Liver (tissue), 9 donors: ENCODE results near the gene PRRX1. TPM values are rescaled to one million over a fixed set of nuclear protein-coding genes. Genes with fewer than 3 reads are reported as not detected.

ENCODE experiments used
- DNase-seq: peaks from one replicate; pipeline ENCODE4 v3.0.0-alpha.2; 2017; ENCODE audit warnings: low spot score
- H3K27ac ChIP-seq, 2 donors: one replicate each; pipeline ENCODE4 v1.7.0; 2013; ENCODE audit warnings: inconsistent platforms in 2 of 2, low read length in 2 of 2, control low read depth in 1 of 2, low read depth in 1 of 2, mild to moderate bottlenecking in 1 of 2
- H3K27me3 ChIP-seq, 4 donors: one replicate each; pipeline versions ENCODE4 v1.6.1 to v1.7.0; 2013; ENCODE audit warnings: low read length in 3 of 4, inconsistent platforms in 1 of 4, mild to moderate bottlenecking in 1 of 4, moderate library complexity in 1 of 4; ENCODE audit not compliant: control insufficient read depth in 4 of 4, insufficient read depth in 4 of 4
- H3K36me3 ChIP-seq, 4 donors: one replicate each; pipeline versions ENCODE4 v1.6.1 to v1.7.0; 2013; ENCODE audit warnings: low read length in 3 of 4, mild to moderate bottlenecking in 3 of 4, low read depth in 1 of 4, moderate library complexity in 1 of 4; ENCODE audit not compliant: control insufficient read depth in 4 of 4, insufficient read depth in 3 of 4
- H3K4me1 ChIP-seq, 4 donors: one replicate each; pipeline versions ENCODE4 v1.6.1 to v1.7.0; 2013; ENCODE audit warnings: low read length in 3 of 4, mild to moderate bottlenecking in 3 of 4, moderate library complexity in 1 of 4; ENCODE audit not compliant: control insufficient read depth in 4 of 4, insufficient read depth in 4 of 4
- H3K4me3 ChIP-seq, 3 donors: one replicate each; pipeline versions ENCODE4 v1.6.1 to v1.7.0; 2013; ENCODE audit warnings: low read length in 3 of 3, control low read depth in 1 of 3, low read depth in 1 of 3, mild to moderate bottlenecking in 1 of 3
- H3K9ac ChIP-seq, 2 donors: one replicate each; pipeline ENCODE4 v1.7.0; 2013; ENCODE audit warnings: low read length in 2 of 2, mild to moderate bottlenecking in 2 of 2, moderate library complexity in 2 of 2, control low read depth in 1 of 2, low read depth in 1 of 2
- H3K9me3 ChIP-seq, 4 donors: one replicate each; pipeline versions ENCODE4 v1.6.1 to v1.7.0; 2013; ENCODE audit warnings: low read length in 3 of 4; ENCODE audit not compliant: control insufficient read depth in 4 of 4
- EGR1 ChIP-seq, 2 donors: IDR thresholded peaks; 2 replicates each; pipeline ENCODE4 v1.6.1; 2016 to 2018; ENCODE audit warnings: antibody characterized with exemption in 2 of 2, low read depth in 2 of 2
- FOXA1 ChIP-seq: IDR thresholded peaks from 2 replicates; pipeline ENCODE4 v1.6.1; 2016; ENCODE audit warnings: antibody characterized with exemption
- FOXA2 ChIP-seq: IDR thresholded peaks from 2 replicates; pipeline ENCODE4 v1.6.1; 2016; ENCODE audit warnings: antibody characterized with exemption
- GABPA ChIP-seq, 2 donors: IDR thresholded peaks in 1 of 2; conservative IDR thresholded peaks in 1 of 2; 2 replicates each; pipeline ENCODE4 v1.6.1; 2016; ENCODE audit warnings: antibody characterized with exemption in 2 of 2, mild to moderate bottlenecking in 1 of 2, moderate library complexity in 1 of 2
- HNF4A ChIP-seq, 2 donors: conservative IDR thresholded peaks; 2 replicates each; pipeline ENCODE4 v1.6.1; 2016; ENCODE audit warnings: antibody characterized with exemption in 2 of 2, mild to moderate bottlenecking in 2 of 2
- HNF4G ChIP-seq: IDR thresholded peaks from 2 replicates; pipeline ENCODE4 v1.6.1; 2016; ENCODE audit warnings: antibody characterized with exemption
- JUND ChIP-seq, 2 donors: IDR thresholded peaks; 2 replicates each; pipeline ENCODE4 v1.6.1; 2016; ENCODE audit warnings: antibody characterized with exemption in 2 of 2
- NR2F2 ChIP-seq: IDR thresholded peaks from 2 replicates; pipeline ENCODE4 v1.6.1; 2016; ENCODE audit warnings: antibody characterized with exemption
- RAD21 ChIP-seq, 2 donors: IDR thresholded peaks; 2 replicates each; pipeline ENCODE4 v1.6.1; 2016; ENCODE audit warnings: antibody characterized with exemption in 2 of 2, mild to moderate bottlenecking in 2 of 2
- RXRA ChIP-seq, 2 donors: IDR thresholded peaks; 2 replicates each; pipeline ENCODE4 v1.6.1; 2017 to 2018; ENCODE audit warnings: antibody characterized with exemption in 2 of 2, mild to moderate bottlenecking in 1 of 2
- SP1 ChIP-seq: IDR thresholded peaks from 2 replicates; pipeline ENCODE4 v1.6.1; 2018; ENCODE audit warnings: antibody characterized with exemption, mild to moderate bottlenecking
- TAF1 ChIP-seq: conservative IDR thresholded peaks from 2 replicates; pipeline ENCODE4 v1.6.1; 2016; ENCODE audit warnings: antibody characterized with exemption, mild to moderate bottlenecking
- YY1 ChIP-seq: IDR thresholded peaks from 2 replicates; pipeline ENCODE4 v1.6.1; 2016; ENCODE audit warnings: antibody characterized with exemption, mild to moderate bottlenecking
- WGBS: extraction: QIAGEN DNeasy Blood & Tissue Kit; methylation state at CpG from one replicate; pipeline ENCODE4 v1.1.7; 2013; 5-methylcytosine and 5-hydroxymethylcytosine counted together
- polyA plus RNA-seq, 2 donors: library from polyadenylated mRNA; stranded (reverse) in 1 of 2; unstranded in 1 of 2; fragments of 200-250 nt in 1 of 2; fragments of >200 nt in 1 of 2; fragmentation: Nextera tagmentation in 1 of 2; extraction: Ambion mirVana in 1 of 2; gene quantifications; one replicate each; pipeline versions ENCODE4 v1.2.1 to v1.2.3, GENCODE V29; 2013 to 2015
- total RNA-seq, 2 donors: library from RNA; depleted of rRNA; stranded (reverse); fragments of >200 nt; gene quantifications; one replicate each; pipeline ENCODE4 v1.2.3, GENCODE V29; 2014
- TF ChIP-seq, protein P1 (sequence below): IDR thresholded peaks from 2 replicates; pipeline ENCODE4 v1.6.1; 2016; ENCODE audit warnings: antibody characterized with exemption
- TF ChIP-seq, protein P2 (sequence below): IDR thresholded peaks from 2 replicates; pipeline ENCODE4 v1.6.1; 2016; ENCODE audit warnings: antibody characterized with exemption, mild to moderate bottlenecking
- TF ChIP-seq, protein P3 (sequence below): IDR thresholded peaks from 2 replicates; pipeline ENCODE4 v1.6.1; 2016; ENCODE audit warnings: antibody characterized with exemption
- TF ChIP-seq, protein P4 (sequence below): IDR thresholded peaks from 2 replicates; pipeline ENCODE4 v1.6.1; 2016; ENCODE audit warnings: antibody characterized with exemption
- TF ChIP-seq, protein P5 (sequence below): fragments of 150-350 bp; IDR thresholded peaks from 2 replicates; pipeline ENCODE4 v1.5.1; 2017; ENCODE audit warnings: improper control_type of control experiment, low read depth, low read length; ENCODE audit not compliant: missing input control
- donor health status: healthy.
- donor health status: healthy.
- donor health status: healthy.
- donor health status: healthy.
- donor health status: healthy.

PRRX1 gene
- total and polyA plus RNA-seq, 4 donors, result under 0.01 to 0.37 (median 0.25) TPM; not detected in 1

DNA sequence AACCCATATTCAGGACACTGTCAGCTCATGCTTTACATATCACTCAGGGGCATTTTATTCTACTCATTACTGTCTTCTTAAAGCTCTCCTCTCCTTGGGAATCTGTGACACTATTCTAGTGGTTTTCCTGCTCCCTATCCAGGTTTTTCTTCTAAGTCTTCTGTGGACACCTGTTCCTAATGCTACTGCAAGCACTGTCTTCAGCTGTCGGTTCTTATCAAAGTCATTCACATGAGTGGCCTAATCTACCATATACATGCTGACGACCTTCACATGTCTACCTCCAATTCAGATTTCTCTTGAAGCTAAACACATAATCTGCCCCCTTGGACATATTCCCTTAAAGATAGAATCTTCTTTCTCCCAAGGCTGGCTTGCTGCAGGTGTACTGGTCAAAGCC, 39.8 kb upstream of the PRRX1 start:
- TF ChIP-seq, protein P1, sequence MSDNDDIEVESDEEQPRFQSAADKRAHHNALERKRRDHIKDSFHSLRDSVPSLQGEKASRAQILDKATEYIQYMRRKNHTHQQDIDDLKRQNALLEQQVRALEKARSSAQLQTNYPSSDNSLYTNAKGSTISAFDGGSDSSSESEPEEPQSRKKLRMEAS, result no peak
- TF ChIP-seq RAD21 (IDR thresholded peaks at IDR 0.05), result no peak
- TF ChIP-seq FOXA1, result no peak
- TF ChIP-seq, protein P2, sequence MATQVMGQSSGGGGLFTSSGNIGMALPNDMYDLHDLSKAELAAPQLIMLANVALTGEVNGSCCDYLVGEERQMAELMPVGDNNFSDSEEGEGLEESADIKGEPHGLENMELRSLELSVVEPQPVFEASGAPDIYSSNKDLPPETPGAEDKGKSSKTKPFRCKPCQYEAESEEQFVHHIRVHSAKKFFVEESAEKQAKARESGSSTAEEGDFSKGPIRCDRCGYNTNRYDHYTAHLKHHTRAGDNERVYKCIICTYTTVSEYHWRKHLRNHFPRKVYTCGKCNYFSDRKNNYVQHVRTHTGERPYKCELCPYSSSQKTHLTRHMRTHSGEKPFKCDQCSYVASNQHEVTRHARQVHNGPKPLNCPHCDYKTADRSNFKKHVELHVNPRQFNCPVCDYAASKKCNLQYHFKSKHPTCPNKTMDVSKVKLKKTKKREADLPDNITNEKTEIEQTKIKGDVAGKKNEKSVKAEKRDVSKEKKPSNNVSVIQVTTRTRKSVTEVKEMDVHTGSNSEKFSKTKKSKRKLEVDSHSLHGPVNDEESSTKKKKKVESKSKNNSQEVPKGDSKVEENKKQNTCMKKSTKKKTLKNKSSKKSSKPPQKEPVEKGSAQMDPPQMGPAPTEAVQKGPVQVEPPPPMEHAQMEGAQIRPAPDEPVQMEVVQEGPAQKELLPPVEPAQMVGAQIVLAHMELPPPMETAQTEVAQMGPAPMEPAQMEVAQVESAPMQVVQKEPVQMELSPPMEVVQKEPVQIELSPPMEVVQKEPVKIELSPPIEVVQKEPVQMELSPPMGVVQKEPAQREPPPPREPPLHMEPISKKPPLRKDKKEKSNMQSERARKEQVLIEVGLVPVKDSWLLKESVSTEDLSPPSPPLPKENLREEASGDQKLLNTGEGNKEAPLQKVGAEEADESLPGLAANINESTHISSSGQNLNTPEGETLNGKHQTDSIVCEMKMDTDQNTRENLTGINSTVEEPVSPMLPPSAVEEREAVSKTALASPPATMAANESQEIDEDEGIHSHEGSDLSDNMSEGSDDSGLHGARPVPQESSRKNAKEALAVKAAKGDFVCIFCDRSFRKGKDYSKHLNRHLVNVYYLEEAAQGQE, result no peak
- no peak for TF ChIP-seq RXRA (IDR thresholded peaks at IDR 0.05)
- TF ChIP-seq JUND (IDR thresholded peaks at IDR 0.05), result no peak
- TF ChIP-seq FOXA2, result no peak
- TF ChIP-seq HNF4A (conservative IDR thresholded peaks at IDR 0.05), result no peak
- no peak for TF ChIP-seq EGR1 (IDR thresholded peaks at IDR 0.05; ENCODE audit: low read depth in 2 of 2)
- TF ChIP-seq YY1, result no peak
- TF ChIP-seq TAF1, result no peak
- no peak for TF ChIP-seq NR2F2
- no peak for TF ChIP-seq SP1
- TF ChIP-seq, protein P3, sequence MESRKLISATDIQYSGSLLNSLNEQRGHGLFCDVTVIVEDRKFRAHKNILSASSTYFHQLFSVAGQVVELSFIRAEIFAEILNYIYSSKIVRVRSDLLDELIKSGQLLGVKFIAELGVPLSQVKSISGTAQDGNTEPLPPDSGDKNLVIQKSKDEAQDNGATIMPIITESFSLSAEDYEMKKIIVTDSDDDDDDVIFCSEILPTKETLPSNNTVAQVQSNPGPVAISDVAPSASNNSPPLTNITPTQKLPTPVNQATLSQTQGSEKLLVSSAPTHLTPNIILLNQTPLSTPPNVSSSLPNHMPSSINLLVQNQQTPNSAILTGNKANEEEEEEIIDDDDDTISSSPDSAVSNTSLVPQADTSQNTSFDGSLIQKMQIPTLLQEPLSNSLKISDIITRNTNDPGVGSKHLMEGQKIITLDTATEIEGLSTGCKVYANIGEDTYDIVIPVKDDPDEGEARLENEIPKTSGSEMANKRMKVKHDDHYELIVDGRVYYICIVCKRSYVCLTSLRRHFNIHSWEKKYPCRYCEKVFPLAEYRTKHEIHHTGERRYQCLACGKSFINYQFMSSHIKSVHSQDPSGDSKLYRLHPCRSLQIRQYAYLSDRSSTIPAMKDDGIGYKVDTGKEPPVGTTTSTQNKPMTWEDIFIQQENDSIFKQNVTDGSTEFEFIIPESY, result no peak
- TF ChIP-seq, protein P4, sequence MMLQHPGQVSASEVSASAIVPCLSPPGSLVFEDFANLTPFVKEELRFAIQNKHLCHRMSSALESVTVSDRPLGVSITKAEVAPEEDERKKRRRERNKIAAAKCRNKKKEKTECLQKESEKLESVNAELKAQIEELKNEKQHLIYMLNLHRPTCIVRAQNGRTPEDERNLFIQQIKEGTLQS, result no peak
- Histone ChIP-seq H3K36me3 (no peaks in the 10 kb centered on the region), H3K27me3 (no peaks in the 10 kb centered on the region), H3K9ac (no peak overlapping the region), H3K4me1 (no peaks in the 10 kb centered on the region), H3K27ac (no peak overlapping the region), H3K9me3 (peaks cover 0 to 2% (median 0%) of the 10 kb centered on the region in 4 donors), H3K4me3 (no peak overlapping the region)
- no peak for DNase-seq
- WGBS, result 78% methylated on average over 2 of the region's 2 CpGs

DNA sequence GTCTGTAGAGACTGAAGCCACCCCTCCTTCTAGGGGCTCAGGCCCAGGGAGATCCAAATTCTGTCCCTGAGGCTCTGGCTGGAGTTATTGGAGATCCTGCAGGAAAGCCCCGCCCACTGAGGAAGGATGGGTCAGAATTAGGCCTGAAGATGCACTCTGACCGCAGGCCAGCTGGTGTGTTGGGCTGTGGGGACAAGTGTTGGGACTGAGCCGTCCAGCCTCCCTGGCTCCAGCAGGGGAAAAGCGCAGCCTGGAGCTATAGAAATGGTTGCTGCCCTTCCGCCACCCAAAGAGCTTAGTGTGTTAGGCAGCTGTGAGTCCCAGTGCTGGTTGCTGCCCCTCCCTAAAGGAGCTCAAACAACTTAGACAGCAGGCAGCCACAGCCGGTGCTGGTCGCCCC, 33.0 kb upstream of the PRRX1 start:
- Histone ChIP-seq H3K36me3 (no peaks in the 10 kb centered on the region), H3K9ac (no peak overlapping the region), H3K27me3 (no peaks in the 10 kb centered on the region), H3K4me3 (no peak overlapping the region), H3K4me1 (no peaks in the 10 kb centered on the region), H3K9me3 (no peaks in the 10 kb centered on the region), H3K27ac (no peak overlapping the region)
- DNase-seq, result no peak
- 80% methylated on average over 7 of the region's 7 CpGs for WGBS
- TF ChIP-seq HNF4A (conservative IDR thresholded peaks at IDR 0.05) (no peak), FOXA1 (no peak), GABPA (IDR thresholded peaks at IDR 0.05 in 1 of 2, conservative IDR thresholded peaks at IDR 0.05 in 1 of 2) (no peak), EGR1 (IDR thresholded peaks at IDR 0.05; ENCODE audit: low read depth in 2 of 2) (no peak), RXRA (IDR thresholded peaks at IDR 0.05) (no peak), JUND (IDR thresholded peaks at IDR 0.05) (no peak), HNF4G (no peak), RAD21 (IDR thresholded peaks at IDR 0.05) (no peak), YY1 (no peak)
- TF ChIP-seq, protein P5, sequence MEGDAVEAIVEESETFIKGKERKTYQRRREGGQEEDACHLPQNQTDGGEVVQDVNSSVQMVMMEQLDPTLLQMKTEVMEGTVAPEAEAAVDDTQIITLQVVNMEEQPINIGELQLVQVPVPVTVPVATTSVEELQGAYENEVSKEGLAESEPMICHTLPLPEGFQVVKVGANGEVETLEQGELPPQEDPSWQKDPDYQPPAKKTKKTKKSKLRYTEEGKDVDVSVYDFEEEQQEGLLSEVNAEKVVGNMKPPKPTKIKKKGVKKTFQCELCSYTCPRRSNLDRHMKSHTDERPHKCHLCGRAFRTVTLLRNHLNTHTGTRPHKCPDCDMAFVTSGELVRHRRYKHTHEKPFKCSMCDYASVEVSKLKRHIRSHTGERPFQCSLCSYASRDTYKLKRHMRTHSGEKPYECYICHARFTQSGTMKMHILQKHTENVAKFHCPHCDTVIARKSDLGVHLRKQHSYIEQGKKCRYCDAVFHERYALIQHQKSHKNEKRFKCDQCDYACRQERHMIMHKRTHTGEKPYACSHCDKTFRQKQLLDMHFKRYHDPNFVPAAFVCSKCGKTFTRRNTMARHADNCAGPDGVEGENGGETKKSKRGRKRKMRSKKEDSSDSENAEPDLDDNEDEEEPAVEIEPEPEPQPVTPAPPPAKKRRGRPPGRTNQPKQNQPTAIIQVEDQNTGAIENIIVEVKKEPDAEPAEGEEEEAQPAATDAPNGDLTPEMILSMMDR, result no peak
- TF ChIP-seq, protein P4, result no peak
- TF ChIP-seq, protein P2, result no peak
- TF ChIP-seq, protein P1, result no peak
